GM06990 (cell line): ENCODE data around the gene NCF4.

Experiments used
- DNase-seq: peaks from one replicate; pipeline ENCODE4 v3.0.0-alpha.2; 2011; ENCODE audit not compliant: insufficient read length; ENCODE audit errors: extremely low read depth
- H3K27me3 ChIP-seq: replicated peaks from 2 replicates; pipeline ENCODE4 v1.6.0; 2011; ENCODE audit warnings: low read length; ENCODE audit not compliant: control insufficient read depth, insufficient read depth
- H3K36me3 ChIP-seq: 2 replicates; pipeline ENCODE4 v1.5.1; 2011; ENCODE audit warnings: low read length; ENCODE audit not compliant: control insufficient read depth, insufficient read depth
- H3K4me3 ChIP-seq: replicated peaks from 2 replicates; pipeline ENCODE4 v1.5.1; 2011; ENCODE audit warnings: low read depth, mild to moderate bottlenecking, control low read depth, low read length
- CTCF ChIP-seq: IDR thresholded peaks from 2 replicates; pipeline ENCODE4 v1.5.1; 2011; ENCODE audit warnings: low read length, control low read depth, mild to moderate bottlenecking, inconsistent platforms; ENCODE audit not compliant: insufficient read depth, poor library complexity, severe bottlenecking

NCF4 gene

GRCh38 chr22:36860821-36861659 lies at the start of gene NCF4:
Gene NCF4 (plus strand): TSS chr22:36861006. CDS start chr22:36861172, 166 bp downstream.
- H3K36me3 ChIP-seq, result peaks cover 12% of the 10 kb centered on the region
- no peaks in the 10 kb centered on the region for H3K27me3 ChIP-seq
- TF ChIP-seq CTCF, result no peak
- peak within 1 kb of the TSS; percentile 53 for H3K4me3 ChIP-seq
- DNase-seq, result peak; percentile 91

GRCh38 chr22:36811094-36811800 lies 49.6 kb upstream of the NCF4 start:
- Histone ChIP-seq H3K27me3 (peaks cover 1% of the 10 kb centered on the region; the same call in 1 of the 2 replicates), H3K36me3 (no peaks in the 10 kb centered on the region), H3K4me3 (no peak overlapping the region)
- no peak for DNase-seq
- no peak for TF ChIP-seq CTCF

- DNase-seq, result no peak
- H3K36me3 ChIP-seq, result no peaks in the 10 kb centered on the region
- TF ChIP-seq CTCF, result no peak
- no peak overlapping the region for H3K4me3 ChIP-seq
- peaks cover 1% of the 10 kb centered on the region; the same call in 1 of the 2 replicates for H3K27me3 ChIP-seq
These were observed 46.0 kb upstream of the NCF4 start for GRCh38 chr22:36814801-36815200.

- Histone ChIP-seq H3K4me3 (no peak overlapping the region), H3K27me3 (peaks cover 1% of the 10 kb centered on the region; the same call in 1 of the 2 replicates), H3K36me3 (no peaks in the 10 kb centered on the region)
- TF ChIP-seq CTCF, result no peak
- no peak for DNase-seq
These were observed 45.1 kb upstream of the NCF4 start for GRCh38 chr22:36815558-36816338.

- DNase-seq, result no peak
- H3K27me3 ChIP-seq, result peaks cover 1% of the 10 kb centered on the region; the same call in 1 of the 2 replicates
- no peak for TF ChIP-seq CTCF
These were observed 44.5 kb upstream of the NCF4 start for GRCh38 chr22:36816339-36816635.

More at GRCh38 chr22:36816339-36816635, 44.5 kb upstream of the NCF4 start:
- Histone ChIP-seq H3K4me3 (no peak overlapping the region), H3K36me3 (no peaks in the 10 kb centered on the region)
